ENCODE data around the gene SMTN.

DNA sequence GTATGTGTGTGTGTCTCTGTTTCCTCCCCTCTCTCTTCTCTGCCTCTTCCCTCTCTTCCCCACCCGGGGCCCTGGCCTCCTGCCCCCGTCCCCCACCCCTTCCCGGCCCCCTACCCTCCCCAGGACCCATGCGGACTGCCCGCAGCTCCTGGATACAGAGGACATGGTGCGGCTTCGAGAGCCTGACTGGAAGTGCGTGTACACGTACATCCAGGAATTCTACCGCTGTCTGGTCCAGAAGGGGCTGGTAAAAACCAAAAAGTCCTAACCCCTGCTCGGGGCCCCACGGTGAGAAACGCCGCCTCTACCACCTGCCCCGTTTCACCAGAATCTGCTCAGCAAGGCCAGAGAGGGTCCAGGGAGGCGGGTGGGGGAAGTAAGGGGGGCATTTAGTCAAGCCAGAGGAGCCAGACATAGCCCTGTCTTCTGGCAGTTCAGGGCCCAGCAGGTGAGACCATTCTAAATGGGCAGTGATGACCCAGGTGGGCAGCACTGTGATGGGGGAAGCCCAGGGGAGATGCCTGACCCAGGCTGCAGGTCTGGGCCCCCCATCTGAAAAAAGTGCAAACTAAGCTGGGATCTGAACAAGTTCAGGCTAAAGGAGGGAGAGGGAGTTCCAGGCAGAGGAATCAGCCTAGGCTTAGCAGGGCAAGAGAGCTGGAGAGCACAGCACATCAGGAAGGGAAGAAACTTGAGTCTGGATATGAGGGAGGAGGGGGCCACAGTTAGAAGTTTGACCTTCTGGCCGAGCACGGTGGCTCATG is 19.8 kb downstream of the SMTN start:
- TF ChIP-seq, protein P1, sequence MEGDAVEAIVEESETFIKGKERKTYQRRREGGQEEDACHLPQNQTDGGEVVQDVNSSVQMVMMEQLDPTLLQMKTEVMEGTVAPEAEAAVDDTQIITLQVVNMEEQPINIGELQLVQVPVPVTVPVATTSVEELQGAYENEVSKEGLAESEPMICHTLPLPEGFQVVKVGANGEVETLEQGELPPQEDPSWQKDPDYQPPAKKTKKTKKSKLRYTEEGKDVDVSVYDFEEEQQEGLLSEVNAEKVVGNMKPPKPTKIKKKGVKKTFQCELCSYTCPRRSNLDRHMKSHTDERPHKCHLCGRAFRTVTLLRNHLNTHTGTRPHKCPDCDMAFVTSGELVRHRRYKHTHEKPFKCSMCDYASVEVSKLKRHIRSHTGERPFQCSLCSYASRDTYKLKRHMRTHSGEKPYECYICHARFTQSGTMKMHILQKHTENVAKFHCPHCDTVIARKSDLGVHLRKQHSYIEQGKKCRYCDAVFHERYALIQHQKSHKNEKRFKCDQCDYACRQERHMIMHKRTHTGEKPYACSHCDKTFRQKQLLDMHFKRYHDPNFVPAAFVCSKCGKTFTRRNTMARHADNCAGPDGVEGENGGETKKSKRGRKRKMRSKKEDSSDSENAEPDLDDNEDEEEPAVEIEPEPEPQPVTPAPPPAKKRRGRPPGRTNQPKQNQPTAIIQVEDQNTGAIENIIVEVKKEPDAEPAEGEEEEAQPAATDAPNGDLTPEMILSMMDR (IDR thresholded peaks at IDR 0.05; ENCODE audit: low read depth, low read length, missing input control): no peak
- no peak for TF ChIP-seq RXRA (IDR thresholded peaks at IDR 0.05)
- no peak for TF ChIP-seq TAF1 (conservative IDR thresholded peaks at IDR 0.05)
- TF ChIP-seq, protein P2, sequence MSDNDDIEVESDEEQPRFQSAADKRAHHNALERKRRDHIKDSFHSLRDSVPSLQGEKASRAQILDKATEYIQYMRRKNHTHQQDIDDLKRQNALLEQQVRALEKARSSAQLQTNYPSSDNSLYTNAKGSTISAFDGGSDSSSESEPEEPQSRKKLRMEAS (IDR thresholded peaks at IDR 0.05): no peak

All from liver (tissue), 3 donors.